Stimulated activated CD4-positive, alpha-beta T cell treated with anti-CD3 and anti-CD28 coated beads, Interleukin-1b, Interleukin-23, amount 100 ng/mL, for 48 hours (primary cell): ENCODE results near the gene MMP24.
"Not testable (repeated sequence)": the region's sequence is repeated elsewhere in the genome, so short reads cannot be mapped to it uniquely, and the experiment has no call there.

Experiments used
- DNase-seq: peaks from one replicate; pipeline ENCODE4 v3.0.0-alpha.2; 2020

MMP24 gene

GRCh38 chr20:35226126-35226883 lies at the start of gene MMP24:
Gene MMP24 (plus strand): TSS chr20:35226690. CDS start chr20:35226739, 49 bp downstream.
- no peak for DNase-seq

- no peak for DNase-seq
Measured at GRCh38 chr20:35179292-35180212, 46.9 kb upstream of the MMP24 start.

- DNase-seq = no peak
Measured at GRCh38 chr20:35180266-35180665, 46.2 kb upstream of the MMP24 start.

GRCh38 chr20:35181731-35182130 lies 44.8 kb upstream of the MMP24 start:
- no peak for DNase-seq

GRCh38 chr20:35186691-35187289 lies 39.7 kb upstream of the MMP24 start:
- not testable (repeated sequence) for DNase-seq

- DNase-seq = no peak
Measured at GRCh38 chr20:35187584-35188190, 38.8 kb upstream of the MMP24 start.

GRCh38 chr20:35189223-35189622 lies 37.3 kb upstream of the MMP24 start:
- not testable (repeated sequence) for DNase-seq

- no peak for DNase-seq
Measured at GRCh38 chr20:35190556-35190955, 35.9 kb upstream of the MMP24 start.

GRCh38 chr20:35191419-35192117 lies 34.9 kb upstream of the MMP24 start:
- no peak for DNase-seq

GRCh38 chr20:35192118-35192872 lies 34.2 kb upstream of the MMP24 start:
- no peak for DNase-seq

- DNase-seq = not testable (repeated sequence)
Measured at GRCh38 chr20:35193031-35193791, 33.3 kb upstream of the MMP24 start.

- no peak for DNase-seq
Measured at GRCh38 chr20:35196313-35196712, 30.2 kb upstream of the MMP24 start.

GRCh38 chr20:35199740-35200139 lies 26.8 kb upstream of the MMP24 start:
- DNase-seq = no peak

GRCh38 chr20:35200267-35200666 lies 26.2 kb upstream of the MMP24 start:
- DNase-seq = no peak

- not testable (repeated sequence) for DNase-seq
Measured at GRCh38 chr20:35201467-35201866, 25.0 kb upstream of the MMP24 start.

GRCh38 chr20:35206802-35207201 lies 19.7 kb upstream of the MMP24 start:
- DNase-seq = no peak

GRCh38 chr20:35207950-35208611 lies 18.4 kb upstream of the MMP24 start:
- peak; percentile 70 for DNase-seq

GRCh38 chr20:35215066-35215956 lies 11.2 kb upstream of the MMP24 start:
- no peak for DNase-seq

- no peak for DNase-seq
Measured at GRCh38 chr20:35216541-35216940, 9.9 kb upstream of the MMP24 start.
